NCI-H2171 (cell line): Measurements from ENCODE around the gene MCC.

ENCODE experiments used
- DNase-seq: peaks from one replicate; lab custom pipeline; 2025; lab: John Stamatoyannopoulos, UW

MCC gene

GRCh38 chr5:113223315-113223714 is 264.9 kb downstream of the MCC start:
- DNase-seq: no peak

GRCh38 chr5:113221294-113222176 is 266.7 kb downstream of the MCC start:
- no peak for DNase-seq

- no peak for DNase-seq
Measured at GRCh38 chr5:113219695-113220094, 268.6 kb downstream of the MCC start.

GRCh38 chr5:113218906-113219517 is 269.2 kb downstream of the MCC start:
- no peak for DNase-seq

GRCh38 chr5:113218200-113218599 is 270.1 kb downstream of the MCC start:
- no peak for DNase-seq

- peak; percentile 57 for DNase-seq
Measured at GRCh38 chr5:113217619-113218184, 270.6 kb downstream of the MCC start.

GRCh38 chr5:113216545-113216944 is 271.7 kb downstream of the MCC start:
- DNase-seq: no peak

- no peak for DNase-seq
Measured at GRCh38 chr5:113215401-113216060, 272.7 kb downstream of the MCC start.

- no peak for DNase-seq
Measured at GRCh38 chr5:113214606-113215323, 273.5 kb downstream of the MCC start.

GRCh38 chr5:113213551-113214425 is 274.5 kb downstream of the MCC start:
- DNase-seq: no peak

- DNase-seq: peak; percentile 74
Measured at GRCh38 chr5:113212244-113212920, 275.9 kb downstream of the MCC start.

GRCh38 chr5:113209498-113209897 is 278.8 kb downstream of the MCC start:
- DNase-seq: no peak

- no peak for DNase-seq
Measured at GRCh38 chr5:113205807-113206206, 282.4 kb downstream of the MCC start.

- no peak for DNase-seq
Measured at GRCh38 chr5:113205323-113205722, 282.9 kb downstream of the MCC start.

- DNase-seq: peak; percentile 34
Measured at GRCh38 chr5:113204525-113205161, 283.6 kb downstream of the MCC start.

- DNase-seq: no peak
Measured at GRCh38 chr5:113203916-113204315, 284.3 kb downstream of the MCC start.

GRCh38 chr5:113202746-113203716 is 285.2 kb downstream of the MCC start:
- DNase-seq: no peak

- no peak for DNase-seq
Measured at GRCh38 chr5:113202287-113202686, 286.0 kb downstream of the MCC start.

GRCh38 chr5:113201715-113202114 is 286.5 kb downstream of the MCC start:
- no peak for DNase-seq
